ENCODE measurements around the gene DOCK1. TPM values are rescaled to one million over a fixed set of nuclear protein-coding genes. Genes with fewer than 3 reads are reported as not detected.

Gene DOCK1
- polyA plus RNA-seq, 1 donor from 2014 or later = 2.7 TPM

DNA sequence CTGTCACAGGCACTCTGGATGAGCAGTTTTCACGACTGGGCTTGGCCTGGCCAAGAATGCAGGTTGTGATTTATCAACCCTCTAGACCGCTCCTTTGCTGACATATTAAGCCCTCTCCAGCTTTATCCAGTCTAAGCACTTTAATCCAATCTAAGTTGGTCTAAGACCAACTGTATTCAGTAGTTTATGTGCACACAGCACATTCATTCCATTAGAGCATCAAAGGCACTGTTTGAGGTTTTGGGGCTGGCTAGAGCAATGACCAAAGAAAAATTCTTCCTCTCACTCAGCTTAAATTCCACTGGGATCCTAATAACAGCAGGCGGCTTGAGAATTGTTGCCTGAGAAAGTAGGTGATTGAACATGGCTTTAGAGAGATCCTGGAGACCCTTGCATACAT lies 467.1 kb downstream of the DOCK1 start:
- H3K9ac ChIP-seq (ENCODE audit: low read length) = no peak overlapping the region
- H3K79me2 ChIP-seq (replicated peaks; ENCODE audit: insufficient read depth, low read length) = no peaks in the 10 kb centered on the region
- H3F3A ChIP-seq (ENCODE audit: insufficient read depth, low read length, poor library complexity, severe bottlenecking) = no peaks in the 10 kb centered on the region
- H2AFZ ChIP-seq (ENCODE audit: low read depth, low read length) = no peak overlapping the region
- no peaks in the 10 kb centered on the region for H3K9me2 ChIP-seq (ENCODE audit: insufficient read depth, low read length)
- H3K4me3 ChIP-seq (ENCODE audit: low read length) = no peak overlapping the region
- no peak overlapping the region for H3K4me2 ChIP-seq (ENCODE audit: low read length)
- no peaks in the 10 kb centered on the region for H3K27me3 ChIP-seq (ENCODE audit: insufficient read depth, low read depth, low read length)
- H3K36me3 ChIP-seq (ENCODE audit: insufficient read depth, low read length) = no peaks in the 10 kb centered on the region
- TF ChIP-seq TAF1 (IDR thresholded peaks at IDR 0.05; ENCODE audit: low read depth) = no peak
- H3K9me3 ChIP-seq (ENCODE audit: low read length) = no peaks in the 10 kb centered on the region
- no peak overlapping the region for H3K27ac ChIP-seq (ENCODE audit: low read length)
- no peaks in the 10 kb centered on the region for H4K20me1 ChIP-seq (ENCODE audit: insufficient read depth)

DNA sequence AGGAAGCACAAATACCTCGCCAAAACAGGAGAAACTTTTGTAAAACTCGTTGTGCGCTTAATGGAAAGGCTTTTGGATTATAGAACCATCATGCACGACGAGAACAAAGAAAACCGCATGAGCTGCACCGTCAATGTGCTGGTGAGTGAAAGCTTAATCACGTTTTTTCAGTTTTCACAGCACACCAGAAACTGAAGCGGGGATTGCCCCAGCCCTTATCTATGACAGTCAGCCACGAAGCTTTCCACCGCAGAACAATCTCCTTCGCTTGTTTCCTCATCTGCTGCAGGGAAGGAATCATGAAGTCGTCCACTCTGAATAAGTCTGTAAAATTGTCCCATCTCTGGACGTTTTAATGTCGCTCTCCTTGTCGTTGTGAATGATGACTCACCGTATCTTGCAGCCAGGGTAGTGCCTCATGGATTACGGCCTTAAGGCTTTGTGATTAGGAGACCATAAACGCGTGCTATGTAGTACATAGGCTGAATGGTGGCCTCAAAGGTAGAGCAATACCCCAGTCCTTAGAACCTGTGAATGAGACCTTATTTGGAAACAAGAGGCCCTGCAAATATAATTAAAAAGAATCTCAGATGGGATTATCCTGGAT lies 468.9 kb downstream of the DOCK1 start:
- H2AFZ ChIP-seq (ENCODE audit: low read depth, low read length) = no peak overlapping the region
- H3K9ac ChIP-seq (ENCODE audit: low read length) = no peak overlapping the region
- H3K36me3 ChIP-seq (ENCODE audit: insufficient read depth, low read length) = no peaks in the 10 kb centered on the region
- H3K79me2 ChIP-seq (replicated peaks; ENCODE audit: insufficient read depth, low read length) = no peaks in the 10 kb centered on the region
- no peaks in the 10 kb centered on the region for H4K20me1 ChIP-seq (ENCODE audit: insufficient read depth)
- no peaks in the 10 kb centered on the region for H3K27me3 ChIP-seq (ENCODE audit: insufficient read depth, low read depth, low read length)
- H3K9me2 ChIP-seq (ENCODE audit: insufficient read depth, low read length) = no peaks in the 10 kb centered on the region
- no peak overlapping the region for H3K27ac ChIP-seq (ENCODE audit: low read length)
- H3K4me3 ChIP-seq (ENCODE audit: low read length) = no peak overlapping the region
- H3K9me3 ChIP-seq (ENCODE audit: low read length) = no peaks in the 10 kb centered on the region
- TF ChIP-seq RAD21 (conservative IDR thresholded peaks at IDR 0.05) = no peak
- no peak for TF ChIP-seq TAF1 (IDR thresholded peaks at IDR 0.05; ENCODE audit: low read depth)
- no peak for TF ChIP-seq EZH2 (IDR thresholded peaks at IDR 0.05; ENCODE audit: borderline replicate concordance, insufficient read depth, low read length, poor library complexity, severe bottlenecking)
- TF ChIP-seq, protein P1, sequence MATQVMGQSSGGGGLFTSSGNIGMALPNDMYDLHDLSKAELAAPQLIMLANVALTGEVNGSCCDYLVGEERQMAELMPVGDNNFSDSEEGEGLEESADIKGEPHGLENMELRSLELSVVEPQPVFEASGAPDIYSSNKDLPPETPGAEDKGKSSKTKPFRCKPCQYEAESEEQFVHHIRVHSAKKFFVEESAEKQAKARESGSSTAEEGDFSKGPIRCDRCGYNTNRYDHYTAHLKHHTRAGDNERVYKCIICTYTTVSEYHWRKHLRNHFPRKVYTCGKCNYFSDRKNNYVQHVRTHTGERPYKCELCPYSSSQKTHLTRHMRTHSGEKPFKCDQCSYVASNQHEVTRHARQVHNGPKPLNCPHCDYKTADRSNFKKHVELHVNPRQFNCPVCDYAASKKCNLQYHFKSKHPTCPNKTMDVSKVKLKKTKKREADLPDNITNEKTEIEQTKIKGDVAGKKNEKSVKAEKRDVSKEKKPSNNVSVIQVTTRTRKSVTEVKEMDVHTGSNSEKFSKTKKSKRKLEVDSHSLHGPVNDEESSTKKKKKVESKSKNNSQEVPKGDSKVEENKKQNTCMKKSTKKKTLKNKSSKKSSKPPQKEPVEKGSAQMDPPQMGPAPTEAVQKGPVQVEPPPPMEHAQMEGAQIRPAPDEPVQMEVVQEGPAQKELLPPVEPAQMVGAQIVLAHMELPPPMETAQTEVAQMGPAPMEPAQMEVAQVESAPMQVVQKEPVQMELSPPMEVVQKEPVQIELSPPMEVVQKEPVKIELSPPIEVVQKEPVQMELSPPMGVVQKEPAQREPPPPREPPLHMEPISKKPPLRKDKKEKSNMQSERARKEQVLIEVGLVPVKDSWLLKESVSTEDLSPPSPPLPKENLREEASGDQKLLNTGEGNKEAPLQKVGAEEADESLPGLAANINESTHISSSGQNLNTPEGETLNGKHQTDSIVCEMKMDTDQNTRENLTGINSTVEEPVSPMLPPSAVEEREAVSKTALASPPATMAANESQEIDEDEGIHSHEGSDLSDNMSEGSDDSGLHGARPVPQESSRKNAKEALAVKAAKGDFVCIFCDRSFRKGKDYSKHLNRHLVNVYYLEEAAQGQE (IDR thresholded peaks at IDR 0.05; ENCODE audit: borderline replicate concordance) = no peak
- no peak for TF ChIP-seq EP300 (conservative IDR thresholded peaks at IDR 0.05; ENCODE audit: poor library complexity, severe bottlenecking)
- no peak for TF ChIP-seq SMC3 (conservative IDR thresholded peaks at IDR 0.05; ENCODE audit: poor library complexity)
- TF ChIP-seq, protein P2, sequence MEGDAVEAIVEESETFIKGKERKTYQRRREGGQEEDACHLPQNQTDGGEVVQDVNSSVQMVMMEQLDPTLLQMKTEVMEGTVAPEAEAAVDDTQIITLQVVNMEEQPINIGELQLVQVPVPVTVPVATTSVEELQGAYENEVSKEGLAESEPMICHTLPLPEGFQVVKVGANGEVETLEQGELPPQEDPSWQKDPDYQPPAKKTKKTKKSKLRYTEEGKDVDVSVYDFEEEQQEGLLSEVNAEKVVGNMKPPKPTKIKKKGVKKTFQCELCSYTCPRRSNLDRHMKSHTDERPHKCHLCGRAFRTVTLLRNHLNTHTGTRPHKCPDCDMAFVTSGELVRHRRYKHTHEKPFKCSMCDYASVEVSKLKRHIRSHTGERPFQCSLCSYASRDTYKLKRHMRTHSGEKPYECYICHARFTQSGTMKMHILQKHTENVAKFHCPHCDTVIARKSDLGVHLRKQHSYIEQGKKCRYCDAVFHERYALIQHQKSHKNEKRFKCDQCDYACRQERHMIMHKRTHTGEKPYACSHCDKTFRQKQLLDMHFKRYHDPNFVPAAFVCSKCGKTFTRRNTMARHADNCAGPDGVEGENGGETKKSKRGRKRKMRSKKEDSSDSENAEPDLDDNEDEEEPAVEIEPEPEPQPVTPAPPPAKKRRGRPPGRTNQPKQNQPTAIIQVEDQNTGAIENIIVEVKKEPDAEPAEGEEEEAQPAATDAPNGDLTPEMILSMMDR (IDR thresholded peaks at IDR 0.05; ENCODE audit: poor library complexity, severe bottlenecking) = no peak
- TF ChIP-seq POLR2AphosphoS5 (IDR thresholded peaks at IDR 0.05) = no peak
- TF ChIP-seq MXI1 (conservative IDR thresholded peaks at IDR 0.05; ENCODE audit: poor library complexity, severe bottlenecking) = no peak
- H3K4me2 ChIP-seq (ENCODE audit: low read length) = no peak overlapping the region
- H3F3A ChIP-seq (ENCODE audit: insufficient read depth, low read length, poor library complexity, severe bottlenecking) = no peaks in the 10 kb centered on the region

Data from neural cell (in vitro differentiated cells).